HepG2 (cell line): ENCODE measurements around the gene CAPN15. TPM values are rescaled to one million over a fixed set of nuclear protein-coding genes. Genes with fewer than 3 reads are reported as not detected.

Experiments used
- ATF2 ChIP-seq: sonication (generic); formaldehyde crosslinking; IDR thresholded peaks from 2 replicates; pipeline ENCODE4 v1.4.0; 2020; ENCODE audit warnings: missing genetic modification reagents
- HNF4G ChIP-seq, 2 experiments: sonication (generic) in 1 of 2; formaldehyde crosslinking in 1 of 2; IDR thresholded peaks; 2 replicates each; pipeline versions ENCODE4 v1.4.0 to v1.6.1; 2011 to 2020; ENCODE audit warnings: borderline replicate concordance in 2 of 2, low read depth in 2 of 2, mild to moderate bottlenecking in 2 of 2, low read length in 1 of 2, missing genetic modification reagents in 1 of 2, moderate library complexity in 1 of 2
- KDM6A ChIP-seq: IDR thresholded peaks from 2 replicates; pipeline ENCODE4 v1.6.1; 2016; ENCODE audit warnings: low read depth
- KLF12 ChIP-seq: sonication (generic); formaldehyde crosslinking; IDR thresholded peaks from 2 replicates; pipeline ENCODE4 v1.4.0; 2020; ENCODE audit warnings: missing genetic modification reagents, borderline replicate concordance
- MAF1 ChIP-seq: sonication (generic); formaldehyde crosslinking; IDR thresholded peaks from 2 replicates; pipeline ENCODE4 v1.5.0; 2020; ENCODE audit warnings: missing genetic modification reagents, borderline replicate concordance
- NFE2L1 ChIP-seq: sonication (generic); formaldehyde crosslinking; IDR thresholded peaks from 2 replicates; pipeline ENCODE4 v1.4.0; 2020; ENCODE audit warnings: missing genetic modification reagents, mild to moderate bottlenecking, borderline replicate concordance
- ONECUT2 ChIP-seq: sonication (generic); formaldehyde crosslinking; IDR thresholded peaks from 2 replicates; pipeline ENCODE4 v1.4.0; 2020; ENCODE audit warnings: missing genetic modification reagents
- POLR2A ChIP-seq, 2 experiments: IDR thresholded peaks; 2 replicates each; pipeline ENCODE4 v1.6.1; 2011; ENCODE audit warnings: low read depth in 2 of 2, low read length in 2 of 2, mild to moderate bottlenecking in 1 of 2, moderate library complexity in 1 of 2; ENCODE audit not compliant: insufficient read depth in 1 of 2
- SSRP1 ChIP-seq: IDR thresholded peaks from 2 replicates; pipeline ENCODE4 v1.6.1; 2016; ENCODE audit warnings: control low read depth
- TBP ChIP-seq: sonication (generic); formaldehyde crosslinking; IDR thresholded peaks from 2 replicates; pipeline ENCODE4 v1.5.0; 2020; ENCODE audit warnings: missing genetic modification reagents
- TCF7L2 ChIP-seq: IDR thresholded peaks from 2 replicates; pipeline ENCODE4 v1.6.1; 2011; ENCODE audit warnings: mild to moderate bottlenecking, low read depth, low read length, moderate library complexity
- ZBTB7B ChIP-seq: sonication (generic); formaldehyde crosslinking; IDR thresholded peaks from 2 replicates; pipeline ENCODE4 v1.4.0; 2020; ENCODE audit warnings: missing genetic modification reagents
- ZNF180 ChIP-seq: sonication (generic); formaldehyde crosslinking; IDR thresholded peaks from 2 replicates; pipeline ENCODE4 v1.4.0; 2020; ENCODE audit warnings: low read depth, missing genetic modification reagents, borderline replicate concordance
- ZNF275 ChIP-seq: sonication (generic); formaldehyde crosslinking; IDR thresholded peaks from 2 replicates; pipeline ENCODE4 v1.8.0; 2022; ENCODE audit warnings: missing genetic modification reagents, mild to moderate bottlenecking, inconsistent platforms, borderline replicate concordance
- ZNF367 ChIP-seq: sonication (generic); formaldehyde crosslinking; IDR thresholded peaks from 2 replicates; pipeline ENCODE4 v1.4.0; 2020; ENCODE audit warnings: missing genetic modification reagents, borderline replicate concordance
- ZNF512 ChIP-seq: sonication (generic); formaldehyde crosslinking; IDR thresholded peaks from 2 replicates; pipeline ENCODE4 v1.4.0; 2020; ENCODE audit warnings: mild to moderate bottlenecking, missing genetic modification reagents
- ZNF546 ChIP-seq: sonication (generic); formaldehyde crosslinking; conservative IDR thresholded peaks from 2 replicates; pipeline ENCODE4 v1.8.1; 2023; ENCODE audit warnings: mild to moderate bottlenecking, missing genetic modification reagents
- ZNF574 ChIP-seq: sonication (generic); formaldehyde crosslinking; IDR thresholded peaks from 2 replicates; pipeline ENCODE4 v1.4.0; 2020; ENCODE audit warnings: missing genetic modification reagents
- ZNF619 ChIP-seq: sonication (generic); formaldehyde crosslinking; IDR thresholded peaks from 2 replicates; pipeline ENCODE4 v1.4.0; 2020; ENCODE audit warnings: mild to moderate bottlenecking, missing genetic modification reagents
- ZNF703 ChIP-seq: sonication (generic); formaldehyde crosslinking; IDR thresholded peaks from 2 replicates; pipeline ENCODE4 v1.5.1; 2020; ENCODE audit warnings: missing genetic modification reagents, mild to moderate bottlenecking, moderate library complexity, borderline replicate concordance
- ZNF777 ChIP-seq: sonication (generic); formaldehyde crosslinking; IDR thresholded peaks from 2 replicates; pipeline ENCODE4 v1.4.0; 2020; ENCODE audit warnings: missing genetic modification reagents
- ZSCAN21 ChIP-seq: sonication (generic); formaldehyde crosslinking; IDR thresholded peaks from 2 replicates; pipeline ENCODE4 v1.8.0; 2022; ENCODE audit warnings: mild to moderate bottlenecking, missing genetic modification reagents, moderate library complexity, borderline replicate concordance
- ZSCAN22 ChIP-seq: sonication (generic); formaldehyde crosslinking; IDR thresholded peaks from 2 replicates; pipeline ENCODE4 v1.4.0; 2020; ENCODE audit warnings: mild to moderate bottlenecking, missing genetic modification reagents
- polyA plus RNA-seq, 8 experiments: library from polyadenylated mRNA; depleted of rRNA in 3 of 8; stranded (reverse) in 7 of 8; unstranded in 1 of 8; fragments of >200 nt; fragmentation: Illumina TruSeq in 4 of 8; extraction: Trizol in 4 of 8; gene quantifications; 2 replicates each; pipeline versions ENCODE4 v1.2.1 to v1.2.3, GENCODE V29; 2011 to 2016; ENCODE audit warnings: low read depth in 4 of 8, missing spikeins in 1 of 8, mixed read lengths in 1 of 8; ENCODE audit not compliant: insufficient read depth in 1 of 8
- total RNA-seq, 5 experiments: library from RNA; depleted of rRNA; stranded (reverse); fragments of >200 nt; fragmentation: Illumina TruSeq; extraction: Trizol; gene quantifications; 2 replicates each; pipeline ENCODE4 v1.2.3, GENCODE V29; 2016; ENCODE audit warnings: low read depth in 1 of 5

The CAPN15 gene
- total and polyA plus RNA-seq, 2 of the 13 experiments (the other 11 are each of a cell fraction or from before 2014, with no cell fraction given), result 14.9 to 24.5 TPM

- TF ChIP-seq ZNF275 (CRISPR knock-in tag) (no peak), ZNF512 (CRISPR knock-in tag) (no peak), TCF7L2 (no peak), KLF12 (no peak), ZSCAN21 (no peak), MAF1 (CRISPR knock-in tag) (no peak), ATF2 (CRISPR knock-in tag) (no peak), ZBTB7B (0 out of 2 replicates have a peak, but pooled peaks have one; percentile 20), ZSCAN22 (CRISPR knock-in tag) (no peak), KDM6A (CRISPR knock-in tag) (no peak), ZNF180 (no peak), SSRP1 (0 out of 2 replicates have a peak, but pooled peaks have one; percentile 17), ZNF574 (no peak), ZNF619 (CRISPR knock-in tag) (no peak), POLR2A (IDR thresholded peaks at IDR 0.05; ENCODE audit: insufficient read depth in 1 of 2, low read depth in 2 of 2, low read length in 2 of 2) (peak; percentile 25 to 67; a peak in 2 of 4 replicates), ZNF546 (no peak), ONECUT2 (no peak), ZNF777 (CRISPR knock-in tag) (no peak), HNF4G (IDR thresholded peaks at IDR 0.05; ENCODE audit: borderline replicate concordance, low read depth, low read length) (no peak), HNF4G (CRISPR knock-in tag; IDR thresholded peaks at IDR 0.05; ENCODE audit: borderline replicate concordance, low read depth) (no peak), ZNF367 (CRISPR knock-in tag) (no peak), NFE2L1 (CRISPR knock-in tag) (0 out of 2 replicates have a peak, but pooled peaks have one; percentile 40), ZNF703 (no peak), TBP (no peak)
Measured at GRCh38 chr16:586645-587590, 59.4 kb downstream of the CAPN15 start (continued).
